ENCODE results near the gene GCA.
A peak's percentile ranks its signal among the peaks of the same experiment; 100 is the strongest.

GRCh38 chr2:162301151-162301804 lies 42.7 kb upstream of the GCA start:
- TF ChIP-seq CTCF (IDR thresholded peaks at IDR 0.05; ENCODE audit: insufficient read depth, low read depth, low read length) (peak; percentile 91), EZH2 (IDR thresholded peaks at IDR 0.05; ENCODE audit: insufficient read depth, low read length) (no peak)
